ENCODE measurements around the gene ANK2. TPM values are rescaled to one million over a fixed set of nuclear protein-coding genes. Genes with fewer than 3 reads are reported as not detected.
A peak's percentile ranks its signal among the peaks of the same experiment; 100 is the strongest.

The ANK2 gene
- total and polyA plus RNA-seq, 2 of the 13 experiments (the other 11 are each of a cell fraction or from before 2014, with no cell fraction given), result 2.7 to 15.1 TPM

- TF ChIP-seq, protein P1, sequence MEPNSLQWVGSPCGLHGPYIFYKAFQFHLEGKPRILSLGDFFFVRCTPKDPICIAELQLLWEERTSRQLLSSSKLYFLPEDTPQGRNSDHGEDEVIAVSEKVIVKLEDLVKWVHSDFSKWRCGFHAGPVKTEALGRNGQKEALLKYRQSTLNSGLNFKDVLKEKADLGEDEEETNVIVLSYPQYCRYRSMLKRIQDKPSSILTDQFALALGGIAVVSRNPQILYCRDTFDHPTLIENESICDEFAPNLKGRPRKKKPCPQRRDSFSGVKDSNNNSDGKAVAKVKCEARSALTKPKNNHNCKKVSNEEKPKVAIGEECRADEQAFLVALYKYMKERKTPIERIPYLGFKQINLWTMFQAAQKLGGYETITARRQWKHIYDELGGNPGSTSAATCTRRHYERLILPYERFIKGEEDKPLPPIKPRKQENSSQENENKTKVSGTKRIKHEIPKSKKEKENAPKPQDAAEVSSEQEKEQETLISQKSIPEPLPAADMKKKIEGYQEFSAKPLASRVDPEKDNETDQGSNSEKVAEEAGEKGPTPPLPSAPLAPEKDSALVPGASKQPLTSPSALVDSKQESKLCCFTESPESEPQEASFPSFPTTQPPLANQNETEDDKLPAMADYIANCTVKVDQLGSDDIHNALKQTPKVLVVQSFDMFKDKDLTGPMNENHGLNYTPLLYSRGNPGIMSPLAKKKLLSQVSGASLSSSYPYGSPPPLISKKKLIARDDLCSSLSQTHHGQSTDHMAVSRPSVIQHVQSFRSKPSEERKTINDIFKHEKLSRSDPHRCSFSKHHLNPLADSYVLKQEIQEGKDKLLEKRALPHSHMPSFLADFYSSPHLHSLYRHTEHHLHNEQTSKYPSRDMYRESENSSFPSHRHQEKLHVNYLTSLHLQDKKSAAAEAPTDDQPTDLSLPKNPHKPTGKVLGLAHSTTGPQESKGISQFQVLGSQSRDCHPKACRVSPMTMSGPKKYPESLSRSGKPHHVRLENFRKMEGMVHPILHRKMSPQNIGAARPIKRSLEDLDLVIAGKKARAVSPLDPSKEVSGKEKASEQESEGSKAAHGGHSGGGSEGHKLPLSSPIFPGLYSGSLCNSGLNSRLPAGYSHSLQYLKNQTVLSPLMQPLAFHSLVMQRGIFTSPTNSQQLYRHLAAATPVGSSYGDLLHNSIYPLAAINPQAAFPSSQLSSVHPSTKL (CRISPR knock-in tag; IDR thresholded peaks at IDR 0.05), result peak; percentile 76
- TF ChIP-seq CREM (IDR thresholded peaks at IDR 0.05), result 0 out of 2 replicates have a peak, but pooled peaks have one; percentile 33
- no peak for TF ChIP-seq CREM (CRISPR knock-in tag; IDR thresholded peaks at IDR 0.05)
- TF ChIP-seq ZNF367 (CRISPR knock-in tag; IDR thresholded peaks at IDR 0.05; ENCODE audit: borderline replicate concordance), result no peak
- peak; percentile 75; the same call in 1 of the 2 replicates for TF ChIP-seq ZNF878 (CRISPR knock-in tag; IDR thresholded peaks at IDR 0.05)
- TF ChIP-seq KDM6A (CRISPR knock-in tag; IDR thresholded peaks at IDR 0.05; ENCODE audit: low read depth), result peak; percentile 57; the same call in 1 of the 2 replicates
- TF ChIP-seq HDAC2 (CRISPR knock-in tag; IDR thresholded peaks at IDR 0.05), result peak; percentile 33; the same call in 1 of the 2 replicates
- TF ChIP-seq, protein P2, sequence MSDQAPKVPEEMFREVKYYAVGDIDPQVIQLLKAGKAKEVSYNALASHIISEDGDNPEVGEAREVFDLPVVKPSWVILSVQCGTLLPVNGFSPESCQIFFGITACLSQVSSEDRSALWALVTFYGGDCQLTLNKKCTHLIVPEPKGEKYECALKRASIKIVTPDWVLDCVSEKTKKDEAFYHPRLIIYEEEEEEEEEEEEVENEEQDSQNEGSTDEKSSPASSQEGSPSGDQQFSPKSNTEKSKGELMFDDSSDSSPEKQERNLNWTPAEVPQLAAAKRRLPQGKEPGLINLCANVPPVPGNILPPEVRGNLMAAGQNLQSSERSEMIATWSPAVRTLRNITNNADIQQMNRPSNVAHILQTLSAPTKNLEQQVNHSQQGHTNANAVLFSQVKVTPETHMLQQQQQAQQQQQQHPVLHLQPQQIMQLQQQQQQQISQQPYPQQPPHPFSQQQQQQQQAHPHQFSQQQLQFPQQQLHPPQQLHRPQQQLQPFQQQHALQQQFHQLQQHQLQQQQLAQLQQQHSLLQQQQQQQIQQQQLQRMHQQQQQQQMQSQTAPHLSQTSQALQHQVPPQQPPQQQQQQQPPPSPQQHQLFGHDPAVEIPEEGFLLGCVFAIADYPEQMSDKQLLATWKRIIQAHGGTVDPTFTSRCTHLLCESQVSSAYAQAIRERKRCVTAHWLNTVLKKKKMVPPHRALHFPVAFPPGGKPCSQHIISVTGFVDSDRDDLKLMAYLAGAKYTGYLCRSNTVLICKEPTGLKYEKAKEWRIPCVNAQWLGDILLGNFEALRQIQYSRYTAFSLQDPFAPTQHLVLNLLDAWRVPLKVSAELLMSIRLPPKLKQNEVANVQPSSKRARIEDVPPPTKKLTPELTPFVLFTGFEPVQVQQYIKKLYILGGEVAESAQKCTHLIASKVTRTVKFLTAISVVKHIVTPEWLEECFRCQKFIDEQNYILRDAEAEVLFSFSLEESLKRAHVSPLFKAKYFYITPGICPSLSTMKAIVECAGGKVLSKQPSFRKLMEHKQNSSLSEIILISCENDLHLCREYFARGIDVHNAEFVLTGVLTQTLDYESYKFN (CRISPR knock-in tag; conservative IDR thresholded peaks at IDR 0.05), result peak; percentile 87
- TF ChIP-seq POLR2A (IDR thresholded peaks at IDR 0.05; ENCODE audit: insufficient read depth in 1 of 2, low read depth in 2 of 2, low read length in 2 of 2), result peak; percentile 37 to 54; a peak in 2 of 4 replicates
- no peak for TF ChIP-seq TMF1 (CRISPR knock-in tag; IDR thresholded peaks at IDR 0.05; ENCODE audit: low read depth)
- no peak for TF ChIP-seq TGIF2 (CRISPR knock-in tag; IDR thresholded peaks at IDR 0.05)
- TF ChIP-seq LCORL (IDR thresholded peaks at IDR 0.05), result no peak
- TF ChIP-seq LCORL (CRISPR knock-in tag; IDR thresholded peaks at IDR 0.05), result no peak
- peak; percentile 75 for TF ChIP-seq HNF4A (CRISPR knock-in tag; IDR thresholded peaks at IDR 0.05)
- TF ChIP-seq HNRNPUL1 (IDR thresholded peaks at IDR 0.05; ENCODE audit: low read depth, low read length), result 0 out of 2 replicates have a peak, but pooled peaks have one; percentile 72
- TF ChIP-seq, protein P3, sequence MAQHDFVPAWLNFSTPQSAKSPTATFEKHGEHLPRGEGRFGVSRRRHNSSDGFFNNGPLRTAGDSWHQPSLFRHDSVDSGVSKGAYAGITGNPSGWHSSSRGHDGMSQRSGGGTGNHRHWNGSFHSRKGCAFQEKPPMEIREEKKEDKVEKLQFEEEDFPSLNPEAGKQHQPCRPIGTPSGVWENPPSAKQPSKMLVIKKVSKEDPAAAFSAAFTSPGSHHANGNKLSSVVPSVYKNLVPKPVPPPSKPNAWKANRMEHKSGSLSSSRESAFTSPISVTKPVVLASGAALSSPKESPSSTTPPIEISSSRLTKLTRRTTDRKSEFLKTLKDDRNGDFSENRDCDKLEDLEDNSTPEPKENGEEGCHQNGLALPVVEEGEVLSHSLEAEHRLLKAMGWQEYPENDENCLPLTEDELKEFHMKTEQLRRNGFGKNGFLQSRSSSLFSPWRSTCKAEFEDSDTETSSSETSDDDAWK (CRISPR knock-in tag; IDR thresholded peaks at IDR 0.05), result no peak
- 0 out of 2 replicates have a peak, but pooled peaks have one; percentile 35 for TF ChIP-seq PHF21A (CRISPR knock-in tag; IDR thresholded peaks at IDR 0.05)
- TF ChIP-seq SSRP1 (CRISPR knock-in tag; IDR thresholded peaks at IDR 0.05), result 0 out of 2 replicates have a peak, but pooled peaks have one; percentile 52
- TF ChIP-seq SAP130 (CRISPR knock-in tag; IDR thresholded peaks at IDR 0.05; ENCODE audit: low read depth), result peak; percentile 58
- TF ChIP-seq, protein P4, sequence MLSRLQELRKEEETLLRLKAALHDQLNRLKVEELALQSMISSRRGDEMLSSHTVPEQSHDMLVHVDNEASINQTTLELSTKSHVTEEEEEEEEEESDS (CRISPR knock-in tag; IDR thresholded peaks at IDR 0.05; ENCODE audit: borderline replicate concordance), result no peak
- no peak for TF ChIP-seq HOXA3 (CRISPR knock-in tag; IDR thresholded peaks at IDR 0.05)
- no peak for TF ChIP-seq SOX13 (IDR thresholded peaks at IDR 0.05)
- TF ChIP-seq SOX13 (CRISPR knock-in tag; conservative IDR thresholded peaks at IDR 0.05 in 1 of 2, IDR thresholded peaks at IDR 0.05 in 1 of 2), result peak in 1 of 2 experiments; percentile 45; a peak in 1 of 4 replicates
- TF ChIP-seq ELF3 (CRISPR knock-in tag; IDR thresholded peaks at IDR 0.05), result peak; percentile 26; the same call in 1 of the 2 replicates
- TF ChIP-seq ARNT (IDR thresholded peaks at IDR 0.05), result no peak
Measured at GRCh38 chr4:113147498-113148111, 98.2 kb downstream of the ANK2 start (continued).
